Keratinocyte (primary cell): Measurements from ENCODE around the gene SLC16A9. TPM values are rescaled to one million over a fixed set of nuclear protein-coding genes. Genes with fewer than 3 reads are reported as not detected.

Source experiments
- DNase-seq: peaks from one replicate; pipeline ENCODE4 v3.0.0-alpha.2; 2011; ENCODE audit warnings: low read depth, missing footprints, low spot score
- FAIRE-seq: peaks from 2 replicates; lab custom pipeline; 2011; peaks lifted over from hg19 to GRCh38; lab: Jason Lieb, UNC
- H2AFZ ChIP-seq: 2 replicates; pipeline ENCODE4 v1.6.0; 2012; ENCODE audit warnings: low read length, control low read depth, inconsistent platforms; ENCODE audit not compliant: control insufficient read depth
- H3K27ac ChIP-seq: 2 replicates; pipeline ENCODE4 v1.5.1; 2011; ENCODE audit warnings: low read length; ENCODE audit not compliant: control insufficient read depth, insufficient read depth
- H3K27me3 ChIP-seq: 3 replicates; pipeline ENCODE4 v1.6.0; 2011; ENCODE audit warnings: low read length; ENCODE audit not compliant: control insufficient read depth, insufficient read depth; ENCODE audit errors: extremely low read depth
- H3K36me3 ChIP-seq, 2 experiments: 2 replicates in 1 of 2; 3 replicates in 1 of 2; pipeline ENCODE4 v1.5.1; 2011; ENCODE audit warnings: low read length in 2 of 2, mild to moderate bottlenecking in 1 of 2; ENCODE audit not compliant: control insufficient read depth in 2 of 2, insufficient read depth in 2 of 2; ENCODE audit errors: extremely low read depth in 1 of 2
- H3K4me1 ChIP-seq: 3 replicates; pipeline ENCODE4 v1.5.1; 2011; ENCODE audit warnings: low read length; ENCODE audit not compliant: control insufficient read depth, insufficient read depth; ENCODE audit errors: extremely low read depth
- H3K4me2 ChIP-seq: 3 replicates; pipeline ENCODE4 v1.6.0; 2011; ENCODE audit warnings: low read depth, low read length; ENCODE audit not compliant: control insufficient read depth, insufficient read depth; ENCODE audit errors: extremely low read depth
- H3K4me3 ChIP-seq, 3 experiments: fragments of 200-600 bp in 1 of 3; sonication (generic) in 1 of 3; 2 replicates in 2 of 3; 3 replicates in 1 of 3; pipeline ENCODE4 v1.5.1; 2011 to 2016; ENCODE audit warnings: low read length in 3 of 3, mild to moderate bottlenecking in 3 of 3, control low read depth in 2 of 3, inconsistent platforms in 1 of 3, low read depth in 1 of 3, mixed read lengths in 1 of 3, mixed run types in 1 of 3, moderate library complexity in 1 of 3; ENCODE audit not compliant: control insufficient read depth in 2 of 3, insufficient read depth in 2 of 3; ENCODE audit errors: extremely low read depth in 1 of 3
- H3K79me2 ChIP-seq: 2 replicates; pipeline ENCODE4 v1.6.0; 2012; ENCODE audit warnings: low read length; ENCODE audit not compliant: control insufficient read depth, insufficient read depth
- H3K9ac ChIP-seq: 3 replicates; pipeline ENCODE4 v1.6.0; 2011; ENCODE audit warnings: low read length; ENCODE audit not compliant: control insufficient read depth, insufficient read depth; ENCODE audit errors: extremely low read depth
- H3K9me1 ChIP-seq: 3 replicates; pipeline ENCODE4 v1.6.0; 2011; ENCODE audit warnings: low read length; ENCODE audit not compliant: control insufficient read depth, insufficient read depth; ENCODE audit errors: extremely low read depth
- H3K9me3 ChIP-seq: 2 replicates; pipeline ENCODE4 v1.5.1; 2012; ENCODE audit warnings: low read depth, low read length; ENCODE audit not compliant: control insufficient read depth
- H4K20me1 ChIP-seq: 3 replicates; pipeline ENCODE4 v1.6.0; 2011; ENCODE audit warnings: low read length; ENCODE audit not compliant: control insufficient read depth, insufficient read depth; ENCODE audit errors: extremely low read depth
- EZH2 ChIP-seq: IDR thresholded peaks from one replicate; pipeline ENCODE4 v1.6.1; 2012; ENCODE audit warnings: inconsistent platforms, mild to moderate bottlenecking, low read length, moderate library complexity
- dilution Hi-C: fragments of 300-500 bp; cut with MboI; formaldehyde crosslinking; loops from one replicate; pipeline ENCODE4 v1.7.0; 2020; ENCODE audit warnings: low sequenced_read_pairs; ENCODE audit not compliant: extremely low pct_ligation_motif_present
- polyA plus RNA-seq, 5 experiments: library from polyadenylated mRNA; depleted of rRNA in 3 of 5; stranded (reverse) in 3 of 5; stranded (forward) in 1 of 5; unstranded in 1 of 5; fragments of >200 nt; gene quantifications; 1 replicate in 1 of 5; 2 replicates in 3 of 5; 3 replicates in 1 of 5; pipeline versions ENCODE4 v1.2.1 to v1.2.3, GENCODE V29; 2011 to 2012; ENCODE audit warnings: missing spikeins in 2 of 5, low read depth in 1 of 5, low replicate concordance in 1 of 5
- TF ChIP-seq, protein P1 (sequence below), 3 experiments: IDR thresholded peaks in 1 of 3; conservative IDR thresholded peaks in 1 of 3; optimal IDR thresholded peaks in 1 of 3; 2 replicates in 2 of 3; 3 replicates in 1 of 3; pipeline versions ENCODE3 to v1.5.1; 2011; ENCODE audit warnings: low read length in 3 of 3, mild to moderate bottlenecking in 3 of 3, moderate library complexity in 2 of 3, control low read depth in 1 of 3, inconsistent platforms in 1 of 3; ENCODE audit not compliant: insufficient read depth in 2 of 3; ENCODE audit errors: extremely low read depth in 1 of 3

SLC16A9 gene
- polyA plus RNA-seq, 1 donor (not counting 4 experiments of a cell fraction or from before 2014, with no cell fraction given) = 4.5 TPM

DNA sequence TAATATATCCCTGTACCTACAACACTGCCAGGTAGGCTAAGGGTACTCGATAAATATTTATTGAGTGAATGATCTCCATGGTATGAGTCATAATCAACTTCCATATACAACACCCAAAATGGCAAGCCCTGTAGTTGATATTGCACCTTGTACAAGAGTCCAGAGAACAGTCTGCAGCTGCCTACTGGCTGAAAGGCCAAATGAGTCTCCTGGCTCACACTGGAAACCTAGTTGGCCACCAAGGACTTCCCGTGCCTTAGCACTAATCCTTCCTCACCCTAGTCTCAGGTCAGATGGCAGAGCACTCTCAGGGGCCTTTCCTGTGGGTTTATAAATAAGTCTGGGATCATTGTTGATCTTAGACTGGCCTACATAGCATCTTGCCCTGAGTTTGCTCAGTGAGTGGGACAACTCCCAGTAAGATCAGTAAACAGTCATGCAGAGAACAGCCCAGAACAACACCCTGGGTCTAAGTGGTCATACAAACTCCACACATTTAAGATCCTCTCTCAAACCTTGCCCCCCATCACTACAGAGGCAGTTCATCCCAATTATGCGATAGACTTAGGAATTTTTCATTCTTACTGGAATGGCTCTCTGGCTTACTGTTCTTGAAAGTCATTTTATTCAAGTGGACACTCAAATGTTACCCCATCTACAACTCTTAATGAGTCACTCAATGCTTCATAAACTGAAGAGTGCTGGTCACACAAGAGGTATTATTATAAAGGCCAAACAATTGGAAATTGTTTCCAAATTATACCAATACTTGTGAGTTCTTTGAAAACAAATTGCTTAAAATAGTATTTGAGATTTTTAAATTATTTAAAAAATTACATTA is 14.7 kb upstream of the SLC16A9 start:
- H3K4me1 ChIP-seq = no peaks in the 10 kb centered on the region
- FAIRE-seq (no peak), DNase-seq (no peak)
- no peaks in the 10 kb centered on the region for H3K9me1 ChIP-seq
- H3K27me3 ChIP-seq = no peaks in the 10 kb centered on the region
- no peak overlapping the region for H3K27ac ChIP-seq
- no peaks in the 10 kb centered on the region for H3K36me3 ChIP-seq
- H3K9ac ChIP-seq = no peak overlapping the region
- H3K9me3 ChIP-seq = no peaks in the 10 kb centered on the region
- dilution Hi-C loops = no loop called here
- no peak overlapping the region for H3K4me2 ChIP-seq
- H2AFZ ChIP-seq = no peak overlapping the region
- H3K4me3 ChIP-seq = no peak overlapping the region
- H3K79me2 ChIP-seq = no peaks in the 10 kb centered on the region
- H4K20me1 ChIP-seq = no peaks in the 10 kb centered on the region
- TF ChIP-seq, protein P1, sequence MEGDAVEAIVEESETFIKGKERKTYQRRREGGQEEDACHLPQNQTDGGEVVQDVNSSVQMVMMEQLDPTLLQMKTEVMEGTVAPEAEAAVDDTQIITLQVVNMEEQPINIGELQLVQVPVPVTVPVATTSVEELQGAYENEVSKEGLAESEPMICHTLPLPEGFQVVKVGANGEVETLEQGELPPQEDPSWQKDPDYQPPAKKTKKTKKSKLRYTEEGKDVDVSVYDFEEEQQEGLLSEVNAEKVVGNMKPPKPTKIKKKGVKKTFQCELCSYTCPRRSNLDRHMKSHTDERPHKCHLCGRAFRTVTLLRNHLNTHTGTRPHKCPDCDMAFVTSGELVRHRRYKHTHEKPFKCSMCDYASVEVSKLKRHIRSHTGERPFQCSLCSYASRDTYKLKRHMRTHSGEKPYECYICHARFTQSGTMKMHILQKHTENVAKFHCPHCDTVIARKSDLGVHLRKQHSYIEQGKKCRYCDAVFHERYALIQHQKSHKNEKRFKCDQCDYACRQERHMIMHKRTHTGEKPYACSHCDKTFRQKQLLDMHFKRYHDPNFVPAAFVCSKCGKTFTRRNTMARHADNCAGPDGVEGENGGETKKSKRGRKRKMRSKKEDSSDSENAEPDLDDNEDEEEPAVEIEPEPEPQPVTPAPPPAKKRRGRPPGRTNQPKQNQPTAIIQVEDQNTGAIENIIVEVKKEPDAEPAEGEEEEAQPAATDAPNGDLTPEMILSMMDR (optimal IDR thresholded peaks at IDR 0.05 in 1 of 3, IDR thresholded peaks at IDR 0.05 in 1 of 3, conservative IDR thresholded peaks at IDR 0.05 in 1 of 3; ENCODE audit: extremely low read depth in 1 of 3, insufficient read depth in 2 of 3, low read length in 3 of 3) = no peak
- TF ChIP-seq EZH2 = no peak

DNA sequence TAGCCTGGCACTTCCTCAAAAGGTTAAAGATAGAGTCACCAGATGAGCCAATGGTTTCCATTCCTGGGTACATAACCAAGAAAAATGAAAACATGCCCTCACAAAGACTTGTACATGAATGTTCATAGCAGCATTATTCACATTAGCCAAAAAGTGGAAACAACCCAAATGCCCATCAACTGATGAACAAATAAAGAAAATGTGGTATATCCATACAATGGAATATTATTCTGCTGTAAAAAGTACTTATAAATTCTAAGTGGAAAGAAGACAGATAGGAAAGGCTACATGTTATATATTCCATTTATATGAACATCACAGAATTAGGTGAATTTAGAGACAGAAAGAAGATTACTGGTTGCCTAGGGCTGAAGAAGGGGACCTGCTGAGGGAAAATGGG is 10.7 kb upstream of the SLC16A9 start:
- Histone ChIP-seq H2AFZ (no peak overlapping the region), H3K4me1 (no peaks in the 10 kb centered on the region), H3K9me1 (no peaks in the 10 kb centered on the region), H3K27ac (no peak overlapping the region), H3K4me3 (no peak overlapping the region), H3K9ac (no peak overlapping the region), H3K9me3 (no peaks in the 10 kb centered on the region), H3K36me3 (no peaks in the 10 kb centered on the region), H3K79me2 (no peaks in the 10 kb centered on the region), H3K27me3 (no peaks in the 10 kb centered on the region), H4K20me1 (no peaks in the 10 kb centered on the region), H3K4me2 (no peak overlapping the region)
- dilution Hi-C loops = no loop called here
- DNase-seq (no peak), FAIRE-seq (no peak)
- TF ChIP-seq EZH2 = no peak
- TF ChIP-seq, protein P1 (optimal IDR thresholded peaks at IDR 0.05 in 1 of 3, IDR thresholded peaks at IDR 0.05 in 1 of 3, conservative IDR thresholded peaks at IDR 0.05 in 1 of 3; ENCODE audit: extremely low read depth in 1 of 3, insufficient read depth in 2 of 3, low read length in 3 of 3) = no peak
